Prostate gland (tissue), 2 donors: ENCODE results near the gene C17orf107. TPM values are rescaled to one million over a fixed set of nuclear protein-coding genes. Genes with fewer than 3 reads are reported as not detected.

ENCODE experiments used
- DNase-seq: peaks from one replicate; pipeline ENCODE4 v3.0.0-alpha.2; 2019; ENCODE audit warnings: low spot score
- H3K27ac ChIP-seq, 2 donors: fragments of 200-600 bp; sonication (generic); 2 replicates each; pipeline ENCODE4 v1.5.1; 2017 to 2019
- H3K27me3 ChIP-seq: fragments of 200-600 bp; sonication (generic); replicated peaks from 2 replicates; pipeline ENCODE4 v1.5.1; 2019; ENCODE audit not compliant: insufficient read depth
- H3K36me3 ChIP-seq, 2 donors: fragments of 200-600 bp; sonication (generic); 1 replicate in 1 of 2; 2 replicates in 1 of 2; pipeline versions ENCODE4 v1.5.1 to v1.8.1; 2017 to 2019
- H3K4me1 ChIP-seq: fragments of 200-600 bp; sonication (generic); replicated peaks from 2 replicates; pipeline ENCODE4 v1.5.1; 2019
- H3K4me3 ChIP-seq, 2 donors: fragments of 200-600 bp; sonication (generic); 2 replicates each; pipeline ENCODE4 v1.5.1; 2017 to 2019
- H3K9me3 ChIP-seq: fragments of 200-600 bp; sonication (generic); 2 replicates; pipeline ENCODE4 v1.5.1; 2017
- POLR2A ChIP-seq: fragments of 450-650 bp; IDR thresholded peaks from one replicate; pipeline ENCODE4 v1.6.1; 2016; ENCODE audit warnings: antibody characterized with exemption, mild to moderate bottlenecking
- POLR2AphosphoS5 ChIP-seq: sonication (generic); formaldehyde crosslinking; IDR thresholded peaks from one replicate; pipeline ENCODE4 v1.6.1; 2017; ENCODE audit warnings: antibody characterized with exemption
- WGBS: methylation state at CpG from one replicate; pipeline ENCODE4 v1.1.5; 2018; 5-methylcytosine and 5-hydroxymethylcytosine counted together
- intact Hi-C: fragments of 100-400 bp; cut with DNase I; formaldehyde crosslinking; loops from one replicate; pipeline ENCODE4 v1.14.2; 2022
- total RNA-seq, 2 donors: library from RNA; depleted of rRNA; stranded (reverse); fragments of >200 nt; gene quantifications; one replicate each; pipeline ENCODE4 v1.1.0, GENCODE V29; 2016
- TF ChIP-seq, protein P1 (sequence below), 4 experiments: fragments of 200-600 bp in 2 of 4; fragments of 450-650 bp in 2 of 4; sonication (generic) in 2 of 4; IDR thresholded peaks; 1 replicate in 3 of 4; 2 replicates in 1 of 4; pipeline ENCODE4 v1.5.1; 2016 to 2019; ENCODE audit warnings: antibody characterized with exemption in 4 of 4, mild to moderate bottlenecking in 2 of 4, moderate library complexity in 2 of 4

Gene C17orf107
- total RNA-seq, 2 donors from 2014 or later, result 2.4 to 15.4 TPM

DNA sequence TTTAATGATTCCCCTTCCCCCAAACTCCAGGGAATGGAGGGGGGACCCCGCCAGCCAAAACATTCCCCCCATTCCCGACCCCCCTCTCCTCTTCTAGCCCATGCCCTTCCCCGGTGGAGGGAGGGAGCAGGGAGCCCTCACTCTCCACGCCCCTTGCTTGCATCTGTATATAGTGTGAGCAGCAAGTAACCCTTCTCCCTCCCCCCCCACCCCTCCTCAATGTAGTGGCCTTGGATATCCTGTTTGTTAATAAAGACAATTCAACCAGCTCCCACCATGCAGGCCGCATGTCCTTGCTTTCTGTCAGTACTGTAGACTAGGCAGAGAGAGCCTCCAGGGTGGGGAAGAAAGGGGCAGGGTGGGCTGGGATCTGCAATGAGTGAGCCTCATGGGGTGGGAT, 1.6 kb upstream of the C17orf107 start:
- H3K4me3 ChIP-seq, result no peak overlapping the region
- no peak for DNase-seq
- no peaks in the 10 kb centered on the region for H3K27me3 ChIP-seq
- no peak overlapping the region for H3K27ac ChIP-seq
- TF ChIP-seq, protein P1, sequence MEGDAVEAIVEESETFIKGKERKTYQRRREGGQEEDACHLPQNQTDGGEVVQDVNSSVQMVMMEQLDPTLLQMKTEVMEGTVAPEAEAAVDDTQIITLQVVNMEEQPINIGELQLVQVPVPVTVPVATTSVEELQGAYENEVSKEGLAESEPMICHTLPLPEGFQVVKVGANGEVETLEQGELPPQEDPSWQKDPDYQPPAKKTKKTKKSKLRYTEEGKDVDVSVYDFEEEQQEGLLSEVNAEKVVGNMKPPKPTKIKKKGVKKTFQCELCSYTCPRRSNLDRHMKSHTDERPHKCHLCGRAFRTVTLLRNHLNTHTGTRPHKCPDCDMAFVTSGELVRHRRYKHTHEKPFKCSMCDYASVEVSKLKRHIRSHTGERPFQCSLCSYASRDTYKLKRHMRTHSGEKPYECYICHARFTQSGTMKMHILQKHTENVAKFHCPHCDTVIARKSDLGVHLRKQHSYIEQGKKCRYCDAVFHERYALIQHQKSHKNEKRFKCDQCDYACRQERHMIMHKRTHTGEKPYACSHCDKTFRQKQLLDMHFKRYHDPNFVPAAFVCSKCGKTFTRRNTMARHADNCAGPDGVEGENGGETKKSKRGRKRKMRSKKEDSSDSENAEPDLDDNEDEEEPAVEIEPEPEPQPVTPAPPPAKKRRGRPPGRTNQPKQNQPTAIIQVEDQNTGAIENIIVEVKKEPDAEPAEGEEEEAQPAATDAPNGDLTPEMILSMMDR (IDR thresholded peaks at IDR 0.05), result no peak
- TF ChIP-seq POLR2AphosphoS5 (no peak), POLR2A (no peak)
- peaks cover 9 to 20% of the 10 kb centered on the region in 2 donors for H3K36me3 ChIP-seq
- WGBS, result 87% methylated on average over 5 of the region's 5 CpGs
- H3K4me1 ChIP-seq, result no peaks in the 10 kb centered on the region
- H3K9me3 ChIP-seq, result no peaks in the 10 kb centered on the region
- intact Hi-C loops, result no loop called here

DNA sequence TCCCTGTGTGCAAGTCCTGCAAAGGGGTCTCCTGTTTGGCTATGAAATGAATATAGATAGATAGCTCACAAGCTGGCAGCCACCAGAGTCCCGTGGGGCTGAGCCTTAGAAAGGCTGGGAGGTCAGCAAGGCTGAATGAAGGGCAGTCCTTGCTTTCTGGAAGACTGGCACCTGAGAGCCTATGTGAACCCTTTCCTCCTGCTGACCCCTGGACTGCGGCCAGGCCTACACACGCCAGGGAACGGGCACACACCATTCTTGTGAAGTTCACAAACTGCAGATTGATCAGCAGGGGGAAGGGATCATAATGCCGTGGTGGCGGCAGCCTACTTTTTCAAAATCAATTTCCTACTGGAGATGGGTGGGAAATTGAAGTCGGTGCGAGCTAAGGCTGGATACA, 985 bp upstream of the C17orf107 start:
- intact Hi-C loops, result no loop called here
- Histone ChIP-seq H3K4me1 (peaks cover 1% of the 10 kb centered on the region), H3K27me3 (no peaks in the 10 kb centered on the region), H3K36me3 (peaks cover 9 to 15% of the 10 kb centered on the region in 2 donors), H3K4me3 (no peak overlapping the region), H3K9me3 (no peaks in the 10 kb centered on the region), H3K27ac (no peak overlapping the region)
- no peak for DNase-seq
- TF ChIP-seq POLR2AphosphoS5, result no peak
- TF ChIP-seq POLR2A, result no peak
- TF ChIP-seq, protein P1 (IDR thresholded peaks at IDR 0.05), result no peak
- WGBS, result 74% methylated on average over 8 of the region's 8 CpGs

DNA sequence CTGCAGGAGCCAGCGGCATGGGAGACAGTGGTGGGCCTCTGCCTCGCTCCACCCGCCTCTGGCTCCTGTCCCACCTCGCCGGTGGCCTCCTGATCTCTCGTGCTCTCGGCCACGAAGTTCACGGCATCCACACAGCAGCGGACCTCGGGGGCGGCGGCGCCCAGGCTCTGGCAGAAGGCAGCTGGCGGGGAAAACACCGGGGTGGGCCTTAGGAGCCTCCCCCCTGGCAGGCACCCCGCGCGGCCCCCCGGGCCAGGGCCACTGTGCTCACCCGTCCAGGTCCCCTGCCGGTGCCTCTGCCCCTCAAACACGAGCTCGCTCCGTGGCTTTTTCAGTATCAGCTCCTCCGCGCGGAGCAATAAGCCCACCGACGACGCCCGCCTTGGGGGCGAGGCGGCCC, 409 bp upstream of the C17orf107 start:
- Histone ChIP-seq H3K27me3 (no peaks in the 10 kb centered on the region), H3K27ac (peak overlapping the region; percentile 48 to 56), H3K36me3 (peaks cover 4 to 9% of the 10 kb centered on the region in 2 donors), H3K9me3 (no peaks in the 10 kb centered on the region), H3K4me3 (peak overlapping the region; percentile 42 to 45), H3K4me1 (peaks cover 3% of the 10 kb centered on the region)
- intact Hi-C loops, result no loop called here
- no peak for DNase-seq
- WGBS, result 16% methylated on average over 24 of the region's 34 CpGs
- no peak for TF ChIP-seq POLR2A
- TF ChIP-seq, protein P1 (IDR thresholded peaks at IDR 0.05), result no peak
- TF ChIP-seq POLR2AphosphoS5, result no peak

DNA sequence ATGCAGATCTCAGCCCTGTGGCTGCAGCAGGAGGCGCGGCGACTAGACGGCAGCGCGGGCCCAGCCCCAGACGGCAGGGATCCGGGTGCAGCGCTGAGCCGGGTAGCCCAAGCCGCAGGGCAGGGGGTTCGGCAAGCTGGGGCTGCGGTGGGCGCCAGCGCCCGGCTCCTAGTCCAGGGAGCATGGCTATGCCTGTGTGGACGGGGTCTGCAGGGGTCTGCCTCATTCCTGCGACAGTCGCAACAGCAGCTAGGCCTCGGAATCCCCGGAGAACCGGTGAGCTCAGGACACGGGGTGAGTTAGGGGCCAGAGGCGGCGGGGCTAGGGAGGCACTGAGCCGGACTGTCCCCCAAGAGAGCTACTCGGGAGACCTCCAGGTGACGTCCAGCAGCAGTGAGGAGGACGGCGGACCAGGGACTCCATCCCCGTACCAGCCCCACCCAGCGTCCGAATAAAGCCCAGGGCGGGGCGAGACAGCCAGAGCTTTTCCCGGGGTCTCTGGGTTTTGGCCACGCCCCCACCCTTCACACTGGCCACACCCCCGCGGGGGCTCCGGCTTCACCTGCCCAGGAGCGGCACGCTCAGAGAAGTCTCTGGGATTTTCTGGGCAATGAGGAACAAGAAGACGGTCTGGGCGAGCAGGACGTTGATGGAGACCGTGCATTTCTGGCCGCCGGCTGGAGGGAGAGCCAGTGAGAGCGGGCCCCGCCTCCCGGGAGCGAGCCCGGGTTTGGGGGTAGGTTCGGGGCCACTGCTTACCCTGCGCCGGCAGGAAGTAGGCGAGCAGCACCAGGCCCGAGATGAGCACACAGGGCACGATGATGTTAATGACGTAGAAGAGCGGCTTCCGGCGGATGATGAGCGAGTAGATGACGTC, 1.1 kb downstream of the C17orf107 start:
- peaks cover 3% of the 10 kb centered on the region for H3K4me1 ChIP-seq

More for the DNA sequence above, 1.1 kb downstream of the C17orf107 start:
- H3K9me3 ChIP-seq, result no peaks in the 10 kb centered on the region
- no peak for DNase-seq
- H3K27ac ChIP-seq, result no peak overlapping the region
- H3K36me3 ChIP-seq, result peaks cover 0 to 3% of the 10 kb centered on the region in 2 donors
- intact Hi-C loops, result no loop called here
- H3K4me3 ChIP-seq, result peak overlapping the region; percentile 42 to 45
- TF ChIP-seq POLR2AphosphoS5 (no peak), POLR2A (no peak)
- TF ChIP-seq, protein P1 (IDR thresholded peaks at IDR 0.05), result no peak
- H3K27me3 ChIP-seq, result no peaks in the 10 kb centered on the region
- 61% methylated on average over 59 of the region's 65 CpGs for WGBS
